GM18519 (cell line): Measurements from ENCODE around the gene GALNT7.
"Not testable (repeated sequence)": the region's sequence is repeated elsewhere in the genome, so short reads cannot be mapped to it uniquely, and the experiment has no call there.

Experiments
- ATAC-seq: cut with Tn5 transposase; IDR thresholded peaks from one replicate; pipeline ENCODE4 v1.9.1; 2021; ENCODE audit warnings: mild to moderate bottlenecking, moderate library complexity; ENCODE audit not compliant: unreplicated experiment, low FRiP score

The GALNT7 gene

GRCh38 chr4:173168396-173169177, at the start of gene GALNT7:
Gene GALNT7 (plus strand): TSS chr4:173168811. CDS start chr4:173168836, 25 bp downstream.
- peak; percentile 15 for ATAC-seq

GRCh38 chr4:173118819-173119218, 49.8 kb upstream of the GALNT7 start:
- ATAC-seq: not testable (repeated sequence)

GRCh38 chr4:173119818-173120217, 48.8 kb upstream of the GALNT7 start:
- no peak for ATAC-seq

DNA sequence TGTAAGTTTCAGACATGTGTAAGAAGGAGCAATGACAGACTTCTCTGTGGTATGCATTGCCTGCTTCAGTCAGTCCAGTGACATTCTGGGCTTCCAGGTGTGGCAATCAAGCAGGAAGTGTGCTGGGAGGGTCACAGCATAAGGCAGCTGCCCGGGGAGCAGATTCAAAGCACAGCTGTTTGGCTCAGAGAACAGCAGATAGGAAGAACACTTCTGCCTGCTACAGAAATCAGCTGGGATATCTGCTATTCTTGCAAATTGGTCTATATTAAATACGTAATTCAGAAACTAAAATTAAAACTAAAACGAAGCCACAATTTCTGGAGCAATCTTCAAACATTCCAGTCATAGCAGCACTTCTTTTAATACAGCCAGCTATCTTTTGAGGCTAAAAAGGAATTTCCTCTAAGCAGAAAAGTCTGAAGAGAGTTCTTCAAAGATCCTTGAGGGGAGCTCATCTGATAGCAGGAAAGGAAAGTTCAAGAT, 47.5 kb upstream of the GALNT7 start:
- peak; percentile 82 for ATAC-seq

DNA sequence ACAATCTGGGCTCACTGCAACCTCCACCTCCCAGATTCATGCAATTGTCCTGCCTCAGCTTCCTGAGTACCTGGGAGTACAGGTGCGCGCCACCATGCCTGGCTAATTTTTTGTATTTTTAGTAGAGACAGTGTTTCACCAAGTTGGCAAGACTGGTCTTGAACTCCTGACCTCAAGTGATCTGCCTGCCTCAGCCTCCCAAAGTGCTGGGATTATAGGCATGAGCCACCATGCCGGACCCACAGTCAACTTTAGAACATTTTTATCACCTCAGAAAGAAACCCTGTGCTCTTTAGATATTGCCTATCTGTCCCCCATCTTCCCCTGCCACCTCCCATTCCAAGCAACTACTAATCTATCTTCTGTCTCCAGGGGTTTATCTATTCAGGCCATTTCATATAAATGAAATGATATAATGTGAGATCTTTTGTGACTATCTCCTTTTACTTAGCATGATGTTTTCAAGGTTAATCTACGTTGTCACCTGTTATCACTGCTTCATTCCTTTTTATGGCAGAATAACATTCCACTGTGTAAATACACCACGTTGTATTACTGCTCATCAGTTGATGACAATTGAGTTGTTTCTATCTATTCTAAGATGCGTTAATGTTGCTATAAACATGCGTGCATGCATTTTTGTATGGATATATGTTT, 44.3 kb upstream of the GALNT7 start:
- no peak for ATAC-seq

DNA sequence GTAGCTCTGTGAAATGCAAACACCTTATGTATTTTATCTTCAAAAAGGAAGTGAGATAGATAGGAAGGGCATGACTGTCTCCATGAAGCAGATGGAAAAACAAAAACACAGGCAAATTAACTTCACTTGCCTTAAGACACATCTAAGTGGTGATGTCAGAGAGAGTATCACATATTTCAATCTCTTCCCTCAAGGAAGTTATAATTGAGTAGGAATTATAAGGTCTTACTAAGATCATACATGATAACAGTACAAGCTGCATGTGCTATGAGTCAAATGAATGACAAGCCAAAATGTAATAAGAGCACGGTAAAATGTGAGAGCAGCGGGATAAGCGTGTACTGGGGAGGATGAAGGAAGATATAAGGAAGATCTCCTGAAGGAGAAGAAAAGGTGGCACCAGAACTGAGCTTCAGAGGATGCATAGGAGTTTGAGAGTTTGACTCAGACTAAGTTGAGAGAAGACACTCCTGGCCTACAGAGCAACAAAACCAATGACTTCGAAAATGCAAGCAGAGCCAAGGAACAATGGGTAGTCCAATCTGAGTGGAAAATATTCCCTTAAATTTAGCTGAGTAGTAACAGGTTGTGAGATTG, 43.3 kb upstream of the GALNT7 start:
- no peak for ATAC-seq

GRCh38 chr4:173128199-173128890, 40.3 kb upstream of the GALNT7 start:
- ATAC-seq: no peak

DNA sequence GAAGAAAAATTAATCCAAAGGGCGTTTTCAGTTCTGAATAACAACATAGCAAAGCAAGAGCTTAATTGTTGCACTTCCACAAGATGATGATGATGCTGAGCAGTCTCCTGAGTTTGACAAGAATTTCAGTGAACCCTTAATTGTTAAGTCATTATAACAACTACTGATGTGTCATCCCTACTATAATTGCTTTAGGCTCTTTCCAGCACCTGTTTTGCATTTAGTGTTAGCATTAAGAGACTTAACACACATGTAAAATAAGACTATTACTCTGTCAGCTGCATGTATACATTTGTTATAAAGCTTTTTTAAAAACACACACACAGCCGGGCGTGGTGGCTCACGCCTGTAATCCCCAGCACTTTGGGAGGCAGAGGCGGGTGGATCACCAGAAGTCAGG, 37.9 kb upstream of the GALNT7 start:
- ATAC-seq: no peak

DNA sequence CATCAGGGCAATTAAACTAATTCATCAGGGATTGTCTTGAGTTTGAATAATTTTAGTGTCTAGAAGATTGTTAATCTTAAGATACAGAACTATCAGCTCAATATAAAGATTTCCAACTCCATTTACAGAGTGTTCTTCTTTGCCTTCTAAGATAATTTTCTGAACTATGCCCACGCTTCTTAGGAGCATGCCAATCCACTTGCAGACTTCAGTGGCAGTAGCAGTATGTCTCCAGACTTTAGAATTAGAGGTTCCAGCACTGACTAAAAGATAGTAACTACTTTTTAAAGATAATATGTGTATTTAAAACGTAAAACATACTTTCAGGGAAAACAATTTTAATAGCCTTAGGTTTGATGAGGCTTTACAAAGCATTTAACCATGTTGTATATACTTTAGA, 34.2 kb upstream of the GALNT7 start:
- ATAC-seq: no peak

GRCh38 chr4:173135241-173135847, 33.3 kb upstream of the GALNT7 start:
- no peak for ATAC-seq

GRCh38 chr4:173138624-173139023, 30.0 kb upstream of the GALNT7 start:
- no peak for ATAC-seq

GRCh38 chr4:173139561-173139960, 29.1 kb upstream of the GALNT7 start:
- no peak for ATAC-seq

DNA sequence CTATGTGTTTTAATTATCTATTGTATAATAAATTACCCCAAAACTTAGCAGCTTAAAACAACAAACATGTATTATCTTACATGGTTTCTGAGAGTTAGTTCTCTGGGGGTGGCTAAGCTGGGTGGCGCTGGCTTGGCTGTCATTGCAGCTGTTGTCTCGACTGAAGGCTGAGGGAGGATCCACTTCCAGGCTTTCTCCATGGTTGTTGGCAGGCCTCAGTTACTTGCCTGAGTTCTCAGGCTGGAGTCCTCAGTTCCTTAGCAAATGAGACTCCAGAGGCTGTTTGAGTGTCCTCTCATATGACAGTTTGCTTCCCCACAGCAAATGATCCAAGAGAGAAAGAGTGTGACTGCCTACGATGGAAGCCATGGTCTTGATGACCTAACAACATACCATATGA, 23.5 kb upstream of the GALNT7 start:
- ATAC-seq: no peak

DNA sequence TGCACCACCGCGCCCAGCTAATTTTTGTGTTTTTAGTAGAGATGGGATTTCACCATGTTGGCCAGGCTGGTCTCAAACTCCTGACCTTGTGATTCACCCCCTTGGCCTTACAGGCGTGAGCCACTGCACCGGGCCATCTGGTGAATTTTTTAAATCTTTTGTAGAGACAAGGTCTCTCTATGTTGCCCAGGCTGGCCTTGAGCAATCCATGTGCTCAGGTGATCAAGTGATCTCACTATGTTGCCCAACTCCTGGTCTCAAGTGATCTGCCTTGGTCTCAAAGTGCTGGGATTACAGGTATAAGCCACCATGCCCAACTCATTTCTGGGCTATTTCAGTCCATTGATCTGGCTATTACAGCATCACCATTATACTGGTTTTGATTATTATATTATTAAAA, 22.2 kb upstream of the GALNT7 start:
- ATAC-seq: no peak

GRCh38 chr4:173151496-173151895, 17.1 kb upstream of the GALNT7 start:
- ATAC-seq: no peak

GRCh38 chr4:173152104-173152503, 16.5 kb upstream of the GALNT7 start:
- ATAC-seq: no peak

DNA sequence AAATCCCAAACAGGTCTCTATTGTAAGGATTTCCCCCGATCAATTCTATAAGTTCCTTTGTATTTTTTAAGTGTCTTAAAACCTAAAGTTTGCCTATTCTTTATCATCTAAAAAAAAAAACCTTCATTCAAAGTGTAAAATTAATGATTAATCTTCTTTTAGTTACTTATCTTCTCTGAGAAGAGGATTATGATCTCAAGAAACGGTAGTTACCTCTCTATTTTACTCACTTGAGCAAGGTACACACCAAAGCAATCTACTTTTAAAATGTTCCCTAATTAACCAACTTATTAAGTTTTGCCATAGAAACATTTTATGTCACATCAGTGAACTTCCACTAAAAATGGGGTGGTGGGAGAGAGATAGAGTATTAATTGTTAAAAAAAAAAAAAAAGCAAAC, 15.2 kb upstream of the GALNT7 start:
- ATAC-seq: no peak

GRCh38 chr4:173159791-173160190, 8.8 kb upstream of the GALNT7 start:
- no peak for ATAC-seq

GRCh38 chr4:173160871-173161270, 7.7 kb upstream of the GALNT7 start:
- ATAC-seq: no peak

GRCh38 chr4:173161311-173161710, 7.3 kb upstream of the GALNT7 start:
- ATAC-seq: no peak

DNA sequence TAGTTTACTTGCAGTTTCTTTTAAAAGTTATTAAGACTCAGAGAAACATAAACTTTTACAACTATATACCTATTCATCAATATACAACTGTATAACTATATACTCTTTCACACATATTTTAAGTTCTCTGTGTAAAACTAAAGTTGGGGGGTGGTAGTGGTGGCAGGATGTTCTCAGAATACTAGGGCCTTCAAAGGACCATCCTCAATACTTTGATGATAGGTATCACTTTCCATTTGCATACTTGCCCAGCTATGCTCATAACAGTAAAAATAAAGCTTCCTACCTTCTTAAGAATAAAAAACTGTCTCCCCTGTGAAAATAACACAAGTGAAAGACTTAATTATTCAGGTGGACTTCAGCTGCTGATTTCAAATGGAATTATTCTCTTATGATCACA, 2.9 kb upstream of the GALNT7 start:
- ATAC-seq: no peak
